ENCODE data around the gene EPN3.

- no peak for TF ChIP-seq POLR2A (IDR thresholded peaks at IDR 0.05; ENCODE audit: low read depth, low read length)
- no peak for TF ChIP-seq POLR2AphosphoS5 (IDR thresholded peaks at IDR 0.05; ENCODE audit: low read depth, low read length)
Observed at GRCh38 chr17:50535407-50535806, 2.9 kb downstream of the EPN3 start.
